Prostate gland (tissue), 1 donor: Measurements from ENCODE around the gene PLA2G3.

ENCODE experiments used
- POLR2A ChIP-seq: fragments of 450-650 bp; IDR thresholded peaks from one replicate; pipeline ENCODE4 v1.6.1; 2016; ENCODE audit warnings: antibody characterized with exemption, mild to moderate bottlenecking
- POLR2AphosphoS5 ChIP-seq: sonication (generic); formaldehyde crosslinking; IDR thresholded peaks from one replicate; pipeline ENCODE4 v1.6.1; 2017; ENCODE audit warnings: antibody characterized with exemption

- TF ChIP-seq POLR2AphosphoS5 (peak; percentile 41), POLR2A (no peak)
Measured at GRCh38 chr22:31148953-31149627, 8.8 kb upstream of the PLA2G3 start.
